ENCODE measurements around the gene DNAJC30. TPM values are rescaled to one million over a fixed set of nuclear protein-coding genes. Genes with fewer than 3 reads are reported as not detected.

The DNAJC30 gene
- total RNA-seq, 4 donors from 2014 or later, result 2.6 to 7.3 (median 3.4) TPM

- TF ChIP-seq, protein P1, sequence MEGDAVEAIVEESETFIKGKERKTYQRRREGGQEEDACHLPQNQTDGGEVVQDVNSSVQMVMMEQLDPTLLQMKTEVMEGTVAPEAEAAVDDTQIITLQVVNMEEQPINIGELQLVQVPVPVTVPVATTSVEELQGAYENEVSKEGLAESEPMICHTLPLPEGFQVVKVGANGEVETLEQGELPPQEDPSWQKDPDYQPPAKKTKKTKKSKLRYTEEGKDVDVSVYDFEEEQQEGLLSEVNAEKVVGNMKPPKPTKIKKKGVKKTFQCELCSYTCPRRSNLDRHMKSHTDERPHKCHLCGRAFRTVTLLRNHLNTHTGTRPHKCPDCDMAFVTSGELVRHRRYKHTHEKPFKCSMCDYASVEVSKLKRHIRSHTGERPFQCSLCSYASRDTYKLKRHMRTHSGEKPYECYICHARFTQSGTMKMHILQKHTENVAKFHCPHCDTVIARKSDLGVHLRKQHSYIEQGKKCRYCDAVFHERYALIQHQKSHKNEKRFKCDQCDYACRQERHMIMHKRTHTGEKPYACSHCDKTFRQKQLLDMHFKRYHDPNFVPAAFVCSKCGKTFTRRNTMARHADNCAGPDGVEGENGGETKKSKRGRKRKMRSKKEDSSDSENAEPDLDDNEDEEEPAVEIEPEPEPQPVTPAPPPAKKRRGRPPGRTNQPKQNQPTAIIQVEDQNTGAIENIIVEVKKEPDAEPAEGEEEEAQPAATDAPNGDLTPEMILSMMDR (IDR thresholded peaks at IDR 0.05; ENCODE audit: low read depth), result no peak
Observed at GRCh38 chr7:73716318-73716890, 33.2 kb upstream of the DNAJC30 start.

GRCh38 chr7:73715648-73716317 is 32.5 kb upstream of the DNAJC30 start:
- TF ChIP-seq, protein P1 (IDR thresholded peaks at IDR 0.05; ENCODE audit: low read depth), result no peak

DNA sequence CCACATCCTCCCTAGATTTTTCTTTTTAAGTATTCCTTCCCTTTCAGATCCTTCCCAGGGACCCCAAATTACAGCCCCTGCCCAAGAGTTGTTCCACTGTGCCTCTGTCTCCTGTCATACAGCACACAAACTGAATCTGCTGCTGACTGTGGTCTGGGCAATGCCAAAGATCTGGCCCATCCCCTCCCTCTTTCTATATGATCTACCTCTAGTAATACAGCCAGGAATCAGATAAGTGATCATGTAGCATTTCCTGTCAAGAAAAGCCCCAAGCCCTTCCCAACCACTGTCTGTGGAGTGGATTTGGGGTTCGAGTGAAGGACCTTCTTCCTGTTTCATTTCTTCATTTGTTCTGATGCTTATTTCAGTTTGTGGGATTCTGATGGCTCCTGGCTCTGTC is 29.5 kb upstream of the DNAJC30 start:
- TF ChIP-seq, protein P1 (IDR thresholded peaks at IDR 0.05; ENCODE audit: low read depth), result no peak

DNA sequence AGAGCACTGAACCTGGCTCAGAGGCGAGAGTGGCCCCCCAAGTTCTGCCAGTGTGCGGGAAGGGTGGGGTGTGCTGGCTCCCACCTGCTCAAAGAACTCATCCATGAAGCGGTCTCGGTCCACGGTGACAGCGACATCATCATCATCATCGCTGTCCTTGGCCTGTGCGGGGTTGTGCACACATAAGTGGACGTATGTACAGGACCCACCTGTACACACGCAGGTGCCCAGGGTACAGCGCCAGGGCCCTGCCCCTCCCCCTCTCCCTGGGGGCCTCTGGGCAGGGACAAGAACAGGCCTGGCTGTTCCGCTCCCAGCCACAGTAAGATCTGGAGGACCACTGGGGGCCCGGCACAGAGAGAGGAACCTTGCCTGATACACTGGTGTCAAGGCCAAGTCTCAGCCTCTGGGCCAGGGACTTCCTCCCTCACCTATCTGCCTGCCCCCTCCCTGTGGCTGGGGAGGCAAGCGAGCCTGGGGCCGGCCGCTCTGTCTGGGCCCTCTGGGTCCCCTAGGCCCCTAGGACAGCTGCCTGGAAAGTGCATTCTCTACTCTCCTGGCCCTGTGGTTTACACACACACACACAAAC is 25.8 kb upstream of the DNAJC30 start:
- TF ChIP-seq, protein P1 (IDR thresholded peaks at IDR 0.05; ENCODE audit: low read depth), result no peak

DNA sequence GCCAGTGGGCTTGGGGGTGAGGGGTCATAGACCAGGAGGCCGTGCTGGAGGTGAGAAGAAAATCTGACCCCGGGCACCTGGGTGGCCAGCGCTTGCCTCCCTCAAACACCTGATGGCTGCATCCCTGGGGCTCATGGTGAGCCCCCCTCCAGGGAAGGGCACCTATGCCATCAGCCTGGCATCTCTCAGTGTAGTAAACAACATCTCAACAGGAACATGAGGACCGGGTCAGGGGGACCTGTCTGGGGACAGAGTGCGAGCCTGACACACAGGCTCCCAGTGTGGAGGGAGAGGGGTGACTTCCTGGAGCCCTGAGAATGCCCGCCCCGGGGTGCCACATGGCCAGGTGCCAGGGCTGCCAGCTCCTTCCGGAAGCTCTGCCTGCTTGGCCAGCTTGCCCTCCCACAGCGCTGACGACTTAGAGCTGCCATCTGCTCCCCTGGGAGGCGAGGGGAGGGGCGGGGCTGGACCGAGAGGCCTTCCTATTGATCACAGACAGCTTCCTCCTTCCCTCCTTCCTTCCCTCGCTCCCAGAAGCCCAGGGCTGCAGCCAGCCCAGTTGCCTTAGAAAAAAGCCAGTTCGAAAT is 23.9 kb upstream of the DNAJC30 start:
- TF ChIP-seq, protein P1 (IDR thresholded peaks at IDR 0.05; ENCODE audit: low read depth), result no peak

DNA sequence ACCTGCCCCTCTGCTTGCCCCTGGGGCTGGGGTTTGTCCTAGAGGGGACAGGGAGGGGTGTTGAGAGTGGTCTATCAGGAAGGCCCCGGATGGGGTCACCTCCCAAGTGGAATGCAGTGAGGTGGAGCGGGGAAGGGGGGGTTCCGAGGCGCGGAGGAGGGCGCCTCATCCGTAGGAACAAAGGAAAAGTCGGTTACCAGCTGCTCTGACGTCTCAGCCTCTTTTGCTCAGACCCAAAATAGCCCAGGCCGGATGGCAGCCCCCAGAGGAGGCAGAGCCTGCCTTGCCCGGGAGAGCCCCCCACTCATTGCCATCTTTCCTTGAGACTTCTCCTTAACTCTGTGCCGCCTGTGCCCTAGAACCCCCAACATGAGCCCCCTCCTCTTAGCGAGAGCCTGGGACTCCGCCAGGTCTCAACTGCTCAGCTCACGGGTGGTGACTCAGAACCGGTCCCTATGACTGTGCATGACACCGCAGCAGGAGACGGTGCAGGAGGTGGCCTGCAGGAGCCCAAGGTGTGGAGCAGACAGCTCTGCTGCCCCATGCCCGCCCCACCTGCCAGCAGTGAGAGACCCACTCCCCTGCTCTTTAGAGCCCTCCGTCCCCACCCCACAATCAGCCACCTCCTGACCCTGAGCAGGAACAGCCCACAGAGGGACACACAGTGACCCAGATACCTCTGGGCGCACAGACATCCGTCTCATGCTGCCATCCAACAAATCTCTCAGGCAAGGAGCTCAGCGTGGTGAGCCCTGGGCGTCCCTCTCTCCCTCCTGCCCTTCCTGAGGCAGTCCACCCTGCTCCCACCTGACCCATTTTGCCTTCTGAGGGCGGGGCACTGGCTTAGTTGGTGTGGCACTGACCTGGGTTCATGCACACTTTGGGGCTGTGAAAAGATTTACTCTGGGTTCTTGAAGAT is 23.1 kb upstream of the DNAJC30 start:
- TF ChIP-seq, protein P1 (IDR thresholded peaks at IDR 0.05; ENCODE audit: low read depth), result no peak

All from subcutaneous adipose tissue (tissue), 4 donors.